Ovary (tissue), 9 donors: ENCODE data around the gene RGS11. TPM values are rescaled to one million over a fixed set of nuclear protein-coding genes. Genes with fewer than 3 reads are reported as not detected.
"Not testable (repeated sequence)": the region's sequence is repeated elsewhere in the genome, so short reads cannot be mapped to it uniquely, and the experiment has no call there.

Experiments
- DNase-seq, 5 donors: peaks; one replicate each; pipeline ENCODE4 v3.0.0-alpha.2; 2019 to 2020
- H3K27ac ChIP-seq, 2 donors: fragments of 200-600 bp; one replicate each; pipeline versions ENCODE4 v1.5.1 to v1.8.0; 2019 to 2022
- H3K27me3 ChIP-seq: fragments of 200-600 bp; one replicate; pipeline ENCODE4 v1.8.0; 2022
- H3K36me3 ChIP-seq: fragments of 200-600 bp; sonication (generic); one replicate; pipeline ENCODE4 v1.5.1; 2019
- H3K4me1 ChIP-seq: one replicate; pipeline ENCODE4 v1.8.1; 2013; ENCODE audit warnings: mild to moderate bottlenecking, moderate library complexity; ENCODE audit not compliant: insufficient read depth
- H3K4me3 ChIP-seq: fragments of 200-600 bp; sonication (generic); one replicate; pipeline ENCODE4 v1.5.1; 2017
- H3K9me3 ChIP-seq, 2 donors: fragments of 200-600 bp in 1 of 2; sonication (generic) in 1 of 2; one replicate each; pipeline versions ENCODE4 v1.5.1 to v1.8.1; 2013 to 2019; ENCODE audit warnings: mild to moderate bottlenecking in 1 of 2, moderate library complexity in 1 of 2
- EP300 ChIP-seq: sonication (generic); formaldehyde crosslinking; IDR thresholded peaks from one replicate; pipeline ENCODE4 v1.6.1; 2017; ENCODE audit warnings: antibody characterized with exemption
- POLR2A ChIP-seq: fragments of 450-650 bp; IDR thresholded peaks from one replicate; pipeline ENCODE4 v1.6.1; 2017; ENCODE audit warnings: antibody characterized with exemption, mild to moderate bottlenecking, moderate library complexity
- WGBS, 3 donors: extraction: QIAGEN DNeasy Blood & Tissue Kit in 1 of 3; methylation state at CpG; one replicate each; pipeline versions ENCODE4 v1.1.5 to v1.1.7; 2013 to 2017; 5-methylcytosine and 5-hydroxymethylcytosine counted together
- intact Hi-C, 4 donors: fragments of 100-400 bp; cut with DNase I; formaldehyde crosslinking; loops; one replicate each; pipeline versions ENCODE4 v1.11.0 to v1.15.1; 2022 to 2023
- polyA plus RNA-seq, 2 donors: library from polyadenylated mRNA; stranded (reverse); fragments of 200-250 nt in 1 of 2; fragments of 350-450 nt in 1 of 2; fragmentation: Illumina TruSeq in 1 of 2; extraction: RNeasy Lipid Tissue Mini Kit (QIAGEN cat#74804) in 1 of 2; gene quantifications; one replicate each; pipeline ENCODE4 v1.2.3, GENCODE V29; 2013 to 2014
- total RNA-seq, 7 donors: library from RNA; depleted of rRNA in 2 of 7; stranded (reverse); fragments of >200 nt in 2 of 7; fragmentation: NEBNext Ultra II Directional in 3 of 7; extraction: Animal tissue kit (Norgen Biotek cat#: 25700) in 3 of 7; gene quantifications; one replicate each; pipeline versions ENCODE4 v1.1.0 to v1.2.4, GENCODE V29; 2016 to 2023
- TF ChIP-seq, protein P1 (sequence below), 3 donors: fragments of 450-650 bp in 2 of 3; fragments of 200-600 bp in 1 of 3; IDR thresholded peaks; one replicate each; pipeline versions ENCODE4 v1.5.1 to v1.8.0; 2016 to 2022; ENCODE audit warnings: antibody characterized with exemption in 3 of 3, mild to moderate bottlenecking in 1 of 3
- donor health status: DM: no; HTN: no; CAD: no; lungs with moderate emphysema.
- donor health status: DM: no; HTN: no; CAD: no.
- donor health status: Bipolar disorder and iron deficiency.
- donor health status: DM: yes; HTN: yes; CAD: no.
- donor health status: DM: no; HTN: no; CAD: no.
- donor health status: DM: yes; HTN: yes; CAD: no.

The RGS11 gene
- total and polyA plus RNA-seq, 9 donors: 0.33 to 1.7 (median 0.71) TPM; not detected in 2

- TF ChIP-seq, protein P1, sequence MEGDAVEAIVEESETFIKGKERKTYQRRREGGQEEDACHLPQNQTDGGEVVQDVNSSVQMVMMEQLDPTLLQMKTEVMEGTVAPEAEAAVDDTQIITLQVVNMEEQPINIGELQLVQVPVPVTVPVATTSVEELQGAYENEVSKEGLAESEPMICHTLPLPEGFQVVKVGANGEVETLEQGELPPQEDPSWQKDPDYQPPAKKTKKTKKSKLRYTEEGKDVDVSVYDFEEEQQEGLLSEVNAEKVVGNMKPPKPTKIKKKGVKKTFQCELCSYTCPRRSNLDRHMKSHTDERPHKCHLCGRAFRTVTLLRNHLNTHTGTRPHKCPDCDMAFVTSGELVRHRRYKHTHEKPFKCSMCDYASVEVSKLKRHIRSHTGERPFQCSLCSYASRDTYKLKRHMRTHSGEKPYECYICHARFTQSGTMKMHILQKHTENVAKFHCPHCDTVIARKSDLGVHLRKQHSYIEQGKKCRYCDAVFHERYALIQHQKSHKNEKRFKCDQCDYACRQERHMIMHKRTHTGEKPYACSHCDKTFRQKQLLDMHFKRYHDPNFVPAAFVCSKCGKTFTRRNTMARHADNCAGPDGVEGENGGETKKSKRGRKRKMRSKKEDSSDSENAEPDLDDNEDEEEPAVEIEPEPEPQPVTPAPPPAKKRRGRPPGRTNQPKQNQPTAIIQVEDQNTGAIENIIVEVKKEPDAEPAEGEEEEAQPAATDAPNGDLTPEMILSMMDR (IDR thresholded peaks at IDR 0.05): no peak
- TF ChIP-seq EP300 (no peak), POLR2A (no peak)
- no peak for DNase-seq
- Histone ChIP-seq H3K27me3 (no peaks in the 10 kb centered on the region), H3K27ac (no peak overlapping the region), H3K9me3 (no peaks in the 10 kb centered on the region), H3K4me3 (no peak overlapping the region), H3K36me3 (no peaks in the 10 kb centered on the region), H3K4me1 (no peaks in the 10 kb centered on the region)
- WGBS, 3 donors: 63 to 68% (median 64%) methylated on average over 35 to 36 of the region's 36 CpGs
- intact Hi-C loops: loop anchor here in 1 of 4 donors (5.0 kb wide), 1 partner anchor 329 kb away; no protein-coding TSS in a partner anchor
These were observed 2.9 kb downstream of the RGS11 start for GRCh38 chr16:272633-273546.

GRCh38 chr16:270381-271255 is 5.1 kb downstream of the RGS11 start:
- no peak for DNase-seq
- intact Hi-C loops: loop anchor here in 1 of 4 donors (5.0 kb wide), 1 partner anchor 332 kb away; no protein-coding TSS in a partner anchor
- no peaks in the 10 kb centered on the region for H3K36me3 ChIP-seq
- H3K27me3 ChIP-seq: no peaks in the 10 kb centered on the region
- no peaks in the 10 kb centered on the region for H3K9me3 ChIP-seq
- peaks cover 6% of the 10 kb centered on the region for H3K4me1 ChIP-seq
- H3K27ac ChIP-seq: no peak overlapping the region
- WGBS, 3 donors: 83 to 86% (median 84%) methylated on average over 31 to 34 of the region's 34 CpGs
- no peak for TF ChIP-seq POLR2A
- no peak for TF ChIP-seq EP300
- TF ChIP-seq, protein P1 (IDR thresholded peaks at IDR 0.05): no peak
- H3K4me3 ChIP-seq: no peak overlapping the region

- no peak overlapping the region for H3K4me3 ChIP-seq
These were observed 6.5 kb downstream of the RGS11 start for GRCh38 chr16:269061-269796.

DNA sequence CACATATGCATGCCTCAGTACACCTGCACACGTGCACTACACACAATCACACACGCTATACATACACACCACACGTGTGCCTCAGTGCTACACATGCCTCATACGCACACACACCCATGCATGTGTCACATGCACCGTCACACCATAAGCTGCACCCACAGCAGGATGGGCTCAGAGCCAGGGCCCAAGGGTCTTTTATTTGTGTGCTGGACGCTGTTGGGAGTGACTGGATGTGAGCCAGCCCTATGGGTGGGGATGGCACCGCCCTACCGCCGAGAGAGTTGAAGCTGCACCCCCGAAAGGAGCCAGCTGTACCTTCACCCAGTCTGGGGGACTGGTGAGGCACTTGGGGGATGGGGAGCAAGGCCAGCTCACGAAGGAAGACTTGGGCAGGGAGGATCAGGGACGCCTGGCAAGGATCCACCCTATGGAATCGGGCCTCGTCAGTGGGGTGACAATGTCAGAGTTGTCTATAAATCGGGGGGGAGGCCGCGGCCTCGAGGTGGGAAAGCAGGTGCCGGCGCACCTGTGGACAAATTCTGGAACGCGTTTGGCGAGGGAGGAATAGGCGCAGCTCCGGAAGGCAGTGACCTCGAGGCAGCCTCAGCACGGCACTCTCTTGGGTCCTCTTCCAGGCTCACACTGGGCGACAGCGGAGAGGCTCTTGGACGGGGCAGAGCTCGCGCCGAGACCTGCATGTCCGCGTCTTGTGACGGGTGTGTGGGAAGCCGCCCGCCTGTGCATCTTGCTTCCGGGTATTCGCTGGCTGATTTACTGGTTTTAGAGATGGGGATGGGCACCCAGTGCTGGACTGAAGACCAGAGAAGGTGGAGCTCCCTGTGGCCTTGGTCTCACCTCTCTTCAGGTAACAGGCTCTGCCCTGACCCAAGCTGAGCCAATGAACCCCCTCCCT is 7.3 kb downstream of the RGS11 start:
- no peak overlapping the region for H3K4me3 ChIP-seq
- H3K9me3 ChIP-seq: no peaks in the 10 kb centered on the region
- H3K27ac ChIP-seq: no peak overlapping the region
- TF ChIP-seq EP300: no peak
- TF ChIP-seq, protein P1 (IDR thresholded peaks at IDR 0.05): no peak
- no peak for TF ChIP-seq POLR2A
- peaks cover 8% of the 10 kb centered on the region for H3K4me1 ChIP-seq
- WGBS, 3 donors: 43 to 63% (median 52%) methylated on average over 40 of the region's 40 CpGs
- intact Hi-C loops: no loop called here
- H3K36me3 ChIP-seq: no peaks in the 10 kb centered on the region
- DNase-seq: no peak
- H3K27me3 ChIP-seq: no peaks in the 10 kb centered on the region

More at GRCh38 chr16:269061-269796, 6.5 kb downstream of the RGS11 start:
- Histone ChIP-seq H3K4me1 (peaks cover 8% of the 10 kb centered on the region), H3K27ac (no peak overlapping the region), H3K27me3 (no peaks in the 10 kb centered on the region), H3K36me3 (no peaks in the 10 kb centered on the region), H3K9me3 (no peaks in the 10 kb centered on the region)
- TF ChIP-seq POLR2A: no peak
- WGBS, 3 donors: 70 to 77% (median 72%) methylated on average over 23 to 24 of the region's 24 CpGs
- intact Hi-C loops: no loop called here
- no peak for DNase-seq

GRCh38 chr16:267562-267961 is 8.2 kb downstream of the RGS11 start:
- H3K4me1 ChIP-seq, H3K9me3 ChIP-seq, H3K4me3 ChIP-seq, H3K36me3 ChIP-seq, intact Hi-C loops, H3K27ac ChIP-seq, H3K27me3 ChIP-seq, DNase-seq: not testable (repeated sequence)
- 75 to 79% (median 76%) methylated on average over 17 of the region's 17 CpGs for WGBS, 3 donors
